HepG2 (cell line): ENCODE measurements around the gene SETD3. TPM values are rescaled to one million over a fixed set of nuclear protein-coding genes. Genes with fewer than 3 reads are reported as not detected.

Experiments
- ATAC-seq: fragments of 200-7000 bp; cut with Tn5 transposase; 3 replicates; pipeline ENCODE4 v1.9.1; 2020; ENCODE audit warnings: mild to moderate bottlenecking, moderate library complexity
- BruUV-seq: library from RNA; stranded (reverse); fragments of 400-500 nt; replicated peaks from 2 replicates; lab custom pipeline; 2021; lab: Mats Ljungman, UMichigan
- CTCF ChIA-PET: fragments of 300-600 bp; formaldehyde crosslinking; extraction: SDS; loops from one replicate; lab custom pipeline; 2021; ENCODE audit warnings: low total read pairs, inconsistent platforms, low intra/inter-chr PET ratio; lab: Yijun Ruan, JAX
- POLR2A ChIA-PET: fragments of 350-600 bp; sonication (Branson Sonifier 250); formaldehyde crosslinking; loops from one replicate; lab custom pipeline; 2020; ENCODE audit warnings: antibody characterized with exemption, inconsistent platforms; lab: Yijun Ruan, JAX
- DNase-seq: peaks from one replicate; pipeline ENCODE4 v3.0.0-alpha.2; 2015; ENCODE audit warnings: low spot score
- FAIRE-seq: peaks from 3 replicates; lab custom pipeline; 2011; peaks lifted over from hg19 to GRCh38; lab: Jason Lieb, UNC
- H2AFZ ChIP-seq: one replicate; pipeline ENCODE4 v1.6.1; 2011; ENCODE audit warnings: low read length, inconsistent platforms
- H3K27ac ChIP-seq: fragments of 300-600 bp; 3 replicates; pipeline ENCODE4 v1.8.0; 2011; ENCODE audit warnings: mixed run types, mild to moderate bottlenecking, mixed read lengths, low read length, inconsistent platforms; ENCODE audit not compliant: insufficient read depth; ENCODE audit errors: extremely low read length
- H3K27me3 ChIP-seq, 2 experiments: fragments of 200-600 bp in 1 of 2; 2 replicates in 1 of 2; 3 replicates in 1 of 2; pipeline versions ENCODE4 v1.6.0 to v1.8.0; 2011; ENCODE audit warnings: low read length in 2 of 2, mild to moderate bottlenecking in 2 of 2, moderate library complexity in 2 of 2, inconsistent platforms in 1 of 2; ENCODE audit not compliant: insufficient read depth in 2 of 2, control insufficient read depth in 1 of 2
- H3K36me3 ChIP-seq, 2 experiments: fragments of 200-600 bp in 1 of 2; replicated peaks in 1 of 2; 2 replicates in 1 of 2; 3 replicates in 1 of 2; pipeline versions ENCODE4 v1.5.1 to v1.8.0; 2011; ENCODE audit warnings: low read length in 2 of 2, inconsistent platforms in 1 of 2; ENCODE audit not compliant: insufficient read depth in 2 of 2, control insufficient read depth in 1 of 2
- H3K4me1 ChIP-seq: 2 replicates; pipeline ENCODE4 v1.5.1; 2012; ENCODE audit warnings: low read length, inconsistent platforms; ENCODE audit not compliant: insufficient read depth
- H3K4me2 ChIP-seq: 2 replicates; pipeline ENCODE4 v1.6.0; 2011; ENCODE audit warnings: low read depth, low read length, inconsistent platforms
- H3K4me3 ChIP-seq, 3 experiments: fragments of 200-600 bp in 1 of 3; sonication (generic), shearing (Covaris generic) in 1 of 3; replicated peaks in 1 of 3; 2 replicates each; pipeline ENCODE4 v1.5.1; 2011 to 2016; ENCODE audit warnings: low read length in 3 of 3, inconsistent platforms in 2 of 3, low read depth in 2 of 3, mild to moderate bottlenecking in 2 of 3, control low read depth in 1 of 3, mixed read lengths in 1 of 3; ENCODE audit not compliant: insufficient read depth in 1 of 3
- H3K79me2 ChIP-seq: one replicate; pipeline ENCODE4 v1.6.1; 2011; ENCODE audit warnings: low read length, inconsistent platforms; ENCODE audit not compliant: insufficient read depth
- H3K9ac ChIP-seq: 2 replicates; pipeline ENCODE4 v1.6.0; 2011; ENCODE audit warnings: mild to moderate bottlenecking, low read depth, low read length, inconsistent platforms; ENCODE audit not compliant: insufficient read depth
- H3K9me3 ChIP-seq: 2 replicates; pipeline ENCODE4 v1.5.1; 2012; ENCODE audit warnings: mild to moderate bottlenecking, low read length
- H4K20me1 ChIP-seq: 2 replicates; pipeline ENCODE4 v1.6.0; 2011; ENCODE audit warnings: inconsistent platforms, mild to moderate bottlenecking, low read length, moderate library complexity; ENCODE audit not compliant: insufficient read depth
- ARID5B ChIP-seq: IDR thresholded peaks from 2 replicates; pipeline ENCODE4 v1.4.0; 2020; ENCODE audit warnings: mild to moderate bottlenecking, missing genetic modification reagents
- ATRX ChIP-seq: sonication (generic); formaldehyde crosslinking; IDR thresholded peaks from 2 replicates; pipeline ENCODE4 v1.4.0; 2020; ENCODE audit warnings: missing genetic modification reagents, borderline replicate concordance
- GABPA ChIP-seq, 2 experiments: IDR thresholded peaks; 2 replicates each; pipeline ENCODE4 v1.6.1; 2011 to 2016; ENCODE audit warnings: low read depth in 2 of 2, low read length in 1 of 2, missing biosample characterization in 1 of 2, missing genetic modification characterization in 1 of 2
- MTA3 ChIP-seq: sonication (generic); formaldehyde crosslinking; IDR thresholded peaks from 2 replicates; pipeline ENCODE4 v1.4.0; 2020; ENCODE audit warnings: missing genetic modification reagents
- ZNF629 ChIP-seq: sonication (generic); formaldehyde crosslinking; conservative IDR thresholded peaks from 2 replicates; pipeline ENCODE4 v1.5.0; 2020; ENCODE audit warnings: missing genetic modification reagents
- ZNF850 ChIP-seq: sonication (generic); formaldehyde crosslinking; conservative IDR thresholded peaks from 2 replicates; pipeline ENCODE4 v1.9.0; 2021; ENCODE audit warnings: mild to moderate bottlenecking, missing genetic modification reagents
- WGBS: methylation state at CpG from one replicate; pipeline ENCODE4 v1.1.6; 2017; ENCODE audit warnings: low lambda C conversion rate; 5-methylcytosine and 5-hydroxymethylcytosine counted together
- in situ Hi-C: cut with HindIII; loops from 2 replicates; pipeline ENCODE4 v1.10.0; 2017; ENCODE audit warnings: low pct_unique_long_range_greater_than_20kb; ENCODE audit not compliant: extremely low pct_ligation_motif_present
- intact Hi-C: fragments of 100-400 bp; cut with micrococcal nuclease; formaldehyde crosslinking; loops from one replicate; pipeline ENCODE4 v1.10.0; 2022; ENCODE audit not compliant: unreplicated experiment
- polyA plus RNA-seq, 8 experiments: library from polyadenylated mRNA; depleted of rRNA in 3 of 8; stranded (reverse) in 7 of 8; unstranded in 1 of 8; fragments of >200 nt; fragmentation: Illumina TruSeq in 4 of 8; extraction: Trizol in 4 of 8; gene quantifications; 2 replicates each; pipeline versions ENCODE4 v1.2.1 to v1.2.3, GENCODE V29; 2011 to 2016; ENCODE audit warnings: low read depth in 4 of 8, missing spikeins in 1 of 8, mixed read lengths in 1 of 8; ENCODE audit not compliant: insufficient read depth in 1 of 8
- total RNA-seq, 5 experiments: library from RNA; depleted of rRNA; stranded (reverse); fragments of >200 nt; fragmentation: Illumina TruSeq; extraction: Trizol; gene quantifications; 2 replicates each; pipeline ENCODE4 v1.2.3, GENCODE V29; 2016; ENCODE audit warnings: low read depth in 1 of 5

The SETD3 gene
- total and polyA plus RNA-seq, 2 of the 13 experiments (the other 11 are each of a cell fraction or from before 2014, with no cell fraction given) = 30.3 to 67.1 TPM

GRCh38 chr14:99420711-99421110 lies 59.9 kb downstream of the SETD3 start:
- no peak for ATAC-seq
- ChIA-PET POLR2A (no interaction called here), CTCF (no interaction called here)
- TF ChIP-seq GABPA (IDR thresholded peaks at IDR 0.05; ENCODE audit: low read depth, low read length) = peak; percentile 27
- no peak for TF ChIP-seq GABPA (CRISPR knock-in tag; IDR thresholded peaks at IDR 0.05; ENCODE audit: low read depth)
- no peak for TF ChIP-seq MTA3
- no peak for TF ChIP-seq ATRX (CRISPR knock-in tag)
- H2AFZ ChIP-seq = no peak overlapping the region
- no peaks in the 10 kb centered on the region for H4K20me1 ChIP-seq
- in situ Hi-C loops (no loop called here), intact Hi-C loops (no loop called here)
- WGBS = 95% methylated on average over 6 of the region's 6 CpGs
- H3K4me2 ChIP-seq = no peak overlapping the region
- no peak for FAIRE-seq
- no TSS peak for BruUV-seq
- DNase-seq = no peak
- H3K4me1 ChIP-seq = peaks cover 19% of the 10 kb centered on the region
- H3K9ac ChIP-seq = no peak overlapping the region
- peaks cover 5% of the 10 kb centered on the region for H3K79me2 ChIP-seq
- H3K9me3 ChIP-seq = no peaks in the 10 kb centered on the region
- H3K36me3 ChIP-seq = 0 out of 5 replicates have a peak, but pooled peaks cover 0 to 4% of the 10 kb centered on the region in 2 experiments
- H3K27ac ChIP-seq = no peak overlapping the region
- H3K4me3 ChIP-seq = no peak overlapping the region
- no peaks in the 10 kb centered on the region for H3K27me3 ChIP-seq

- in situ Hi-C loops = no loop called here
- no peaks in the 10 kb centered on the region for H3K9me3 ChIP-seq
- DNase-seq = no peak
- no peak for FAIRE-seq
- H4K20me1 ChIP-seq = no peaks in the 10 kb centered on the region
- intact Hi-C loops = no loop called here
- 98% methylated on average over 4 of the region's 4 CpGs for WGBS
- CTCF ChIA-PET = no interaction called here
- 0 out of 5 replicates have a peak, but pooled peaks cover 0 to 4% of the 10 kb centered on the region in 2 experiments for H3K36me3 ChIP-seq
- no peak for TF ChIP-seq ARID5B (CRISPR knock-in tag)
- 0 out of 2 replicates have a peak, but pooled peaks have one; percentile 24 for TF ChIP-seq ZNF629 (CRISPR knock-in tag)
- no peak for TF ChIP-seq ZNF850 (CRISPR knock-in tag)
- POLR2A ChIA-PET = no interaction called here
- BruUV-seq = no TSS peak
- no peak overlapping the region for H3K4me3 ChIP-seq
- H3K79me2 ChIP-seq = peaks cover 5% of the 10 kb centered on the region
- ATAC-seq = no peak
- no peaks in the 10 kb centered on the region for H3K27me3 ChIP-seq
- H3K4me2 ChIP-seq = no peak overlapping the region
- H2AFZ ChIP-seq = no peak overlapping the region
- H3K4me1 ChIP-seq = peaks cover 23% of the 10 kb centered on the region
- H3K9ac ChIP-seq = no peak overlapping the region
- no peak overlapping the region for H3K27ac ChIP-seq
These were observed 60.8 kb downstream of the SETD3 start for GRCh38 chr14:99419905-99420304.
